ENCODE measurements around the gene NOTCH2.

DNA sequence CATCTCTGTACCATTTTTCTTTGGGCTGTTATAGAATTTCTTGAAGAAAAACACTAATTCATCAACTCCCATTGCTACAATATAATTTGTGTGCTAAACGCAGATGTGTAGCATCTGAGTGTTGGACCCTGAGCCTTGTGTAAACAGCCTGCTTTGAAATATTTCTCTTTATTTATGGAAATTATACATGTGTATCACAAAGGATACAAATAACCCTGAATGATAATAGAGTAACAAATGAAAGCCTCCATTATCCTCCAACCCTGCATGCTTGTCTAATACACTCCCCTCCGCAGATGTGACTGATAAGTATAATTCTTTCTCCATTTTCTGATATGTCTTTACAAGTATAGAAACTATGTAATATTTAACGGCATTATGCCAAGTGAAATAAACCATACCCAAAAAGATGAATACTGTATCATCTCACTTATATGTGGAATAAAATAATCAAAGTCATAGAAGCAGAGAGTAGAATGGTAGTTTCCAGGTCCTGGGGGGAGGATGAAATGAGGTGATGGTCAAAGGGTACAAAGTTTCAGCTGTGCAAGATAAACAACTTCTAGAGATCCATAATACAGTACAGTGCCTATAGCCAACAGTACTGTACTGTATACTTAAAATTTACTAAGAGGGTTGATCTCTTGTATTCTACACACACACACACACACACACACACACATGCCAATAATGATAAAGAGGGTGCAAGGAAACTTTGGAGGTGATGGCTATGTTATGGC, 170.3 kb downstream of the NOTCH2 start:
- TF ChIP-seq, protein P1, sequence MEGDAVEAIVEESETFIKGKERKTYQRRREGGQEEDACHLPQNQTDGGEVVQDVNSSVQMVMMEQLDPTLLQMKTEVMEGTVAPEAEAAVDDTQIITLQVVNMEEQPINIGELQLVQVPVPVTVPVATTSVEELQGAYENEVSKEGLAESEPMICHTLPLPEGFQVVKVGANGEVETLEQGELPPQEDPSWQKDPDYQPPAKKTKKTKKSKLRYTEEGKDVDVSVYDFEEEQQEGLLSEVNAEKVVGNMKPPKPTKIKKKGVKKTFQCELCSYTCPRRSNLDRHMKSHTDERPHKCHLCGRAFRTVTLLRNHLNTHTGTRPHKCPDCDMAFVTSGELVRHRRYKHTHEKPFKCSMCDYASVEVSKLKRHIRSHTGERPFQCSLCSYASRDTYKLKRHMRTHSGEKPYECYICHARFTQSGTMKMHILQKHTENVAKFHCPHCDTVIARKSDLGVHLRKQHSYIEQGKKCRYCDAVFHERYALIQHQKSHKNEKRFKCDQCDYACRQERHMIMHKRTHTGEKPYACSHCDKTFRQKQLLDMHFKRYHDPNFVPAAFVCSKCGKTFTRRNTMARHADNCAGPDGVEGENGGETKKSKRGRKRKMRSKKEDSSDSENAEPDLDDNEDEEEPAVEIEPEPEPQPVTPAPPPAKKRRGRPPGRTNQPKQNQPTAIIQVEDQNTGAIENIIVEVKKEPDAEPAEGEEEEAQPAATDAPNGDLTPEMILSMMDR (IDR thresholded peaks at IDR 0.05 in 4 of 5, conservative IDR thresholded peaks at IDR 0.05 in 1 of 5) = no peak
- TF ChIP-seq POLR2A (IDR thresholded peaks at IDR 0.05) = no peak

All from gastrocnemius medialis (tissue), 4 donors.